ENCODE measurements around the gene FAM193B.

FAM193B gene

GRCh38 chr5:177557796-177558195 lies 3.4 kb upstream of the FAM193B start:
- no peak overlapping the region for H3K4me3 ChIP-seq (ENCODE audit: low read depth, low read length)
- no peak for DNase-seq (ENCODE audit: low read depth)
- TF ChIP-seq, protein P1, sequence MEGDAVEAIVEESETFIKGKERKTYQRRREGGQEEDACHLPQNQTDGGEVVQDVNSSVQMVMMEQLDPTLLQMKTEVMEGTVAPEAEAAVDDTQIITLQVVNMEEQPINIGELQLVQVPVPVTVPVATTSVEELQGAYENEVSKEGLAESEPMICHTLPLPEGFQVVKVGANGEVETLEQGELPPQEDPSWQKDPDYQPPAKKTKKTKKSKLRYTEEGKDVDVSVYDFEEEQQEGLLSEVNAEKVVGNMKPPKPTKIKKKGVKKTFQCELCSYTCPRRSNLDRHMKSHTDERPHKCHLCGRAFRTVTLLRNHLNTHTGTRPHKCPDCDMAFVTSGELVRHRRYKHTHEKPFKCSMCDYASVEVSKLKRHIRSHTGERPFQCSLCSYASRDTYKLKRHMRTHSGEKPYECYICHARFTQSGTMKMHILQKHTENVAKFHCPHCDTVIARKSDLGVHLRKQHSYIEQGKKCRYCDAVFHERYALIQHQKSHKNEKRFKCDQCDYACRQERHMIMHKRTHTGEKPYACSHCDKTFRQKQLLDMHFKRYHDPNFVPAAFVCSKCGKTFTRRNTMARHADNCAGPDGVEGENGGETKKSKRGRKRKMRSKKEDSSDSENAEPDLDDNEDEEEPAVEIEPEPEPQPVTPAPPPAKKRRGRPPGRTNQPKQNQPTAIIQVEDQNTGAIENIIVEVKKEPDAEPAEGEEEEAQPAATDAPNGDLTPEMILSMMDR (conservative IDR thresholded peaks at IDR 0.05; ENCODE audit: low read depth, low read length): no peak

- no peak for DNase-seq (ENCODE audit: low read depth)
- no peak overlapping the region for H3K4me3 ChIP-seq (ENCODE audit: low read depth, low read length)
These were observed 2.8 kb upstream of the FAM193B start for GRCh38 chr5:177557041-177557647.

GRCh38 chr5:177555665-177556064 lies 1.3 kb upstream of the FAM193B start:
- no peak overlapping the region for H3K4me3 ChIP-seq (ENCODE audit: low read depth, low read length)
- TF ChIP-seq, protein P1 (conservative IDR thresholded peaks at IDR 0.05; ENCODE audit: low read depth, low read length): no peak
- no peak for DNase-seq (ENCODE audit: low read depth)

More at GRCh38 chr5:177557041-177557647, 2.8 kb upstream of the FAM193B start:
- TF ChIP-seq, protein P1 (conservative IDR thresholded peaks at IDR 0.05; ENCODE audit: low read depth, low read length): no peak

GRCh38 chr5:177555228-177555627 lies 865 bp upstream of the FAM193B start:
- no peak overlapping the region for H3K4me3 ChIP-seq (ENCODE audit: low read depth, low read length)
- DNase-seq (ENCODE audit: low read depth): no peak
- TF ChIP-seq, protein P1 (conservative IDR thresholded peaks at IDR 0.05; ENCODE audit: low read depth, low read length): no peak

GRCh38 chr5:177553671-177554429 lies 513 bp downstream of the FAM193B start:
- peak overlapping the region; percentile 85 for H3K4me3 ChIP-seq (ENCODE audit: low read depth, low read length)
- TF ChIP-seq, protein P1 (conservative IDR thresholded peaks at IDR 0.05; ENCODE audit: low read depth, low read length): no peak
- DNase-seq (ENCODE audit: low read depth): no peak

DNA sequence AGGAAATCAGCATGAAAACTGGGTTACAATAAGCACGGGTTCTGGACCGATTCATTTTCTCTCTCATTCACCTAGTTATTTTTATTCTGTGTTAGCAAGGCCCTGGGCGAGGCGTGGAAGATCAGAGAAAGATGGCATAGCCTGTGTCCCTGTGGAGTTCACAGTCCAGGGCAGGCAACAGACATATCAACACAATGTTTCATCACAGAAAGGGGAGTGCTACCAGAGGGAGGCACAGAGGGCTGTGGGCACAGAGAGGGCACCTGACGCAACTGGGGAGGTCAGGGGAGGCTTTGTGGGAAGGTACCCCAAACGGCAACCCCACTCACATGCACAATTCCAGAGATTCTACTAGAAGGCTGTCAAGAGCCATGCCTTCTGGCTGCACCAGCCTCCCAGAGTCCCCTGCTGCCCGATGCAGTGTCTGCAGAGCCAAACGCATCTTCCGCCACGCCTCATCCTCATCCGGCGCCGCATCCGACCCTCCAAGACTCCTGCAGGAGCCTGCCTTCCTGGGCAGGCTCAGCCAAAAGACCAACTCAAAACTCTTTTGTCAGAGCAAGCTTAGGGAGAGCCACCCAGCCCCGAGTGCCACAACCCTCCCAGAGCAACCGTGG lies 1.4 kb downstream of the FAM193B start:
- peak; percentile 31 for DNase-seq (ENCODE audit: low read depth)
- TF ChIP-seq, protein P1 (conservative IDR thresholded peaks at IDR 0.05; ENCODE audit: low read depth, low read length): peak; percentile 21
- H3K4me3 ChIP-seq (ENCODE audit: low read depth, low read length): peak overlapping the region; percentile 85

Data from choroid plexus epithelial cell (primary cell).